GM18499 (cell line): ENCODE data around the gene KCNJ16.

Experiments
- ATAC-seq: cut with Tn5 transposase; IDR thresholded peaks from one replicate; pipeline ENCODE4 v1.9.1; 2021; ENCODE audit warnings: moderate number of reproducible peaks; ENCODE audit not compliant: insufficient read depth, unreplicated experiment

Gene KCNJ16

DNA sequence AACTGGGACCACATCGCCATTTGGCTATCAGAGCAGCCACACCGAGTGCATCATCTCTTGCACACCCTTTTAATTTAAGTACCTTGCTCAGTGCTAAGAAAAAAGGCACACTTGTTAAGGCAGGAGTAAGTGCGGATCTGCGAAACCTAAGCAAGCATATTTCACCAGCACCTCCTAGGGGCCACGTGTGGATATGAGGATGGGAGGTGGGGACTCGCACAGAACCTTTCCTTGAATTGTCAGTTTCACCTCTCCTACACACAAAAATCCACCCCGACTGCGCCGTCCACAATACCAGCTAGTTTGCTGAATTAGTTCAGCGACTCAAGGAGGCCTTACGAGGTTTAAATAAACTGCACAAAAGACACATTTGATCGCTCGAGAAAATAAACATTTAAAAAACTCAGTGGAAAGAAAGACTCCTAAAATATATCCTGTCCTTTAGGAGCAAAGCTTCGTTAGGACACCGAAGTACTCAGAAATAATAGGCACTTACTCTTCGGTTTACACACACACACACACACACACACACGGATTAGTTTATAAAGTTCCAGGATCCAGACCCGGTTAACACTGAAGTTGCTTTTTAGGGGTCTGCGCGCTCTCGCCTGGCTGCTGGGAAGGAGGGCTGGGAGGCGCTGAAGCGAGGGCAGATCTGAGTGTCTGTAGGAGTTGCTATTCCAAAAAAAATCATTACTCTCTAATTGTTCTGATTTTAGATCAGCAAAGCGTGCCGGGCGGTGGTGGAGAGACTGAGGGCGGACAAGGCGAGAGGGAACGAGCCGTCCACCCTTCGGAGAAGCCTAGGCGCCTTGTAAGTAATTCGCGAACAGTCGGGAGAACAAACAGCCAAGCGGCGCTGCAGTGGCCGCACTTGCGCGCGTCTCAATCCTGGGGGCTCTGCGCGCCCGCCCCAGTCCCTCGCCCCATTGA, 93.3 kb downstream of the KCNJ16 start:
- peak; percentile 14 for ATAC-seq

DNA sequence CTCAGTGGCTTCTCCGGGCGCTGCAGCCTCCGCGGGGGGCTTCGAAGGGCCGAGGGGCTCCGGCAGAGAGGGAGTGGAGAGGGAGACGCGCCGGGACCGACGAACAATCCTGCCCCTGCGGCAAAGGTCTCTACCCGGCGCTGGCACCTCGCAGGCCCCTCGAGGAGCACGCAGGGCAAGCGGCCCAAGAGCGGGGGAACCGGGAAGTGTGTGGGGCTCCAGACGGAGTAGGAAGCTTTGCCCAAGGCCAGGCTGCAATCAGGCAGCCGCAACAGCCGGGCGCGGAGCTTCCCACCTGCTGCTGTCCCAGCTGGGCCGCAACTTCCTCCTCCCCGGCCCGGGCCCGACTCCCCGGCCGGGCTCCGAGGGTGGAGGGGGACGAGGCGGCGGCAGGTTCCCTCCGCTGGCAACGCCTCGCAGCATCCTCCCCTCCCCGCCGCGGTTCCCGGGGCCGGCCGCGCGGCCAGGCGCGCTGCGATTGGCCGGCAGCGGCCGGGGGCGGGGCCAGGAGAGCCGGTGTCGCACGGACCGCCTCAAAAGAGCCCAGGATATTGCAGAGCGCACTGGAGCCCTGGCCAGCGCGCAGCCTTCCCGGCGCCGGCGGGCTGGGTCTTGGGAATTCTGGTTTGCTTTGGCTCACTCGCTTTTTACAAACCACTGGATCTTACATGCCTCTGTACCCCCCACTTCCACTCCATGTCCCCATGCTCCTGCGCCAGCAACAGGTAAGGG, 94.1 kb downstream of the KCNJ16 start, which contains the start of gene KCNJ2:
TSS of gene KCNJ2 (plus strand) at position 556 of the 732 bp plus-strand sequence. CDS start 5,508 bp downstream, outside the sequence.
- peak; percentile 59 for ATAC-seq

DNA sequence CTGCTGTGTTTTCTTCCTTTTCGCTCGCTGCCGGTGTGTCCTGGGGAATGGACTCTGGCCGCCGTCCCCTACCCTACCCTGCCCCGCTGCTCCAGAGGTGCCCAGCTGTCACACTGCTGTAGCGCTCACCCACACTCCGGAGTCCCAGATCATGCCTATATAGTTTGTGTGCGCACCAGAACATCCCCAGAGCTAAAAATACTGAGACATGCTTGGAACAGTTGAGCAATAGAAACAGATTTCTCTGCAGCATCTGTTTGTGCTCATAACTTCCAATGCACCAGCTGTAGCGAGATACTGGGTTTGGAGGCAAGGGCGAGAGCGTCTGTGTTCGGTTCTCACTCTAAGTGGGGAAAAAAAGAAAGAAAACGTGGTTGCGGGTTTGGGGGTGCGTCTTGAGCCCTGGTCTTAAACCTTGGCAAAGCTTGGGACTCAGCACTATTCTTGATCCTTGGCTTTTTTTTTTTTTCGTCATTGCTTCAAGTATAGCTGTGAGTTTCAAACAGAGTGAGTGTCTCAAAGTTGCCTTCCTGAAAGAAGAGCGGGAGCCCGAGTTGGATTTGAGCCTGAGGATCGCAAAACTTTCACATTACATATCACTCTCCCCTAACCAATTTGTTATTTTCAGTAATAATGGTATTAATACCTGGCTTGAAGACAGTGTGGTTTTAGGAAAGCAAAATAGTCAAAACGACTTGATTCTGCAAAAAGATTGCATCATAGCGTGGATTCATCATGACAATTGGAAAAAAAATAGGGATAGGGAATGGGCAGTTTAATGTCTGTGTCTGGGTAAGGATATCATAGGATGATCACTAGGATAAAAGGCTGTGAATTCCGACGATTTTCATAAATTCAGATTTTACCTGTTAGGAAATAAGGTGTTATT, 94.9 kb downstream of the KCNJ16 start:
- no peak for ATAC-seq

DNA sequence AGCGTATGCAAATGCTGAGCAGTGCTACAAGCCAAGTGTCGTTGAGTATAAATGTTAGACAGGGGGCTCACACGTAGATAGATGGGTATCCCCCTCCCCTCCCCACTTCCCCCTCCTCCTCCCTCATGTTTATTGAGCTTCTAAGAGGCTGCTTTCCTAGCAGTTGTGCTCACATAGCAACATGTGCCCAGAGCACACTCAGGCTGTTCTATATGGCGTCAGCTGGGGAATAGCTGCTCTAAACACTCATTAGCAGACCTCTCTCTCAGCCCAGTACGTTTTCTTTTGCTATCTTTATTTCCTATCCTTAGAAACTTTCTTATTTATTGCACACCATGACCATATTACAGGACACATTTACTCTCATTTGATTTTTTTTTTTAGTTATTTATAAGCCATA, 96.1 kb downstream of the KCNJ16 start:
- no peak for ATAC-seq

DNA sequence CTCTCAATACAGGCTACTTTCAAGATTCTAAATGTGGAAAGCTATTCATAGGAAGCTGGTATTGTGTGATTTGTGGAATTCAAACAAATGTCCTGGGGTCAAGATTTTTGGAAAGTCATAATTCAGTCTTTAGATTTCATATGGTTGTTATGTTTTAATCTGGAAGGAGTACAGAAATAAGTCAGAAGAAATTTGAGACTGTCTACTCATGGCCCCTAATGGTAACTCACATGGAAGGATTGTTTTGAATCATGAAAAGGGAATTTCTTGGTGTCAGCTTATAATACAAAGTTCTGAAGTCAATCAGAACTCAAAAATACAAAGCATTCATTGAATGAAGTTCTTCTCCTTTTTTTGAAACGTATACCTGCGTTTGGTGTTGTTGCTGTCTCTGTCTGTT, 97.4 kb downstream of the KCNJ16 start:
- no peak for ATAC-seq

DNA sequence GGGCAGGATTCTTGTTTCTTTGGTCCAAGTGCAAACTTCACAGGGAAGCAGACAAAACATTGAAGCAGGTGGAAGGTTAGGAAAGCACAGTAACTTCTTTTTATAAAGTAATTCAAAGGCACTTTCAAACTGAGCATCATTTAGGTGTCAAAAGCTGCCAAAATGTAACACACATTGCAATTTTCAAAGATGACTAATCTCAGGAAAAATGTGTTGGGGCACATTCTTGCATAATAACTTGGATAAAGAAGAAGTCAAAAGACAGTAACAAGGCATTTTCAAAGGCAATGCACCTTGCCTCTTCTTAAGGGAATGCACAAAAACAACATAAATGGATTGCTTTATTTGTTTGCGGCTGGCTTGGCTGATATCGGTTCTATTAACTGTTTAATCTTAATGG, 97.9 kb downstream of the KCNJ16 start:
- ATAC-seq: no peak

DNA sequence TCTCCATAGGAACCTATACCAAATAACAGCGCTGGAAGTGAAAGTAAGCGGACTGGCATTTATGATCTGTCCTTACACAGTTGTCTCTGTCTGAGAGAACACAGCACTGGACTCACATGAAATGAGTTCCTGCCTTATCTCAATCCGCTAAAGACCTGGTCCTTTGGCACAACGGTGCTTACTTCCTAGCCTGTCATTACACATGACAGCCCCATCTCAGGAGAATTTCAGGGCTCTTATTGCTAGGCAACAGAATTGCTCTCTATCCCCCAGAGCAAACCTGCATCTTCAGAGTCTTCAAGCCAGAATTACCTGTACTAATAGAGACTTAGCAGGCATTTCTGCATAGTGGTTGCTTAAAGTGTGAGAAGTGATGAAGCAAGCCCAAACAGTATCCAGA, 98.7 kb downstream of the KCNJ16 start:
- no peak for ATAC-seq

DNA sequence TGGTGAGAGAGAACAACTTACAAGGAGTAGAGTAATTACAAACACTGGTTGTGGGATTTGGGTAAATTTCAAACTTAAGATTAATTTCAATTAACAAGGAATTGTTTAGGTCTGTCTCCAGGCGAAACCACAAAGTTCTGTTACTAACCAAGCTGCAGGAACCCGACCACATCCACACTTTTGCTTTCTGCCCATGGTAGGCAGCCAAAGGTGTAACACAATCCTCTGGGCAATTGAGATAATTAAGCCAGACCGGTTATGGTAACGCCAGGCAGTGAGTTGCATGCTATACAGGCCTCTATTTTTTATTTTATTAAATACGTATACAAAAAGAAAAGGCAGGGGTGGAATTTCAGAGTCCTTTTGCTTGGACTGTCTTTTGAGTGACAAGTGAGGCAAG, 106.4 kb downstream of the KCNJ16 start:
- ATAC-seq: no peak

DNA sequence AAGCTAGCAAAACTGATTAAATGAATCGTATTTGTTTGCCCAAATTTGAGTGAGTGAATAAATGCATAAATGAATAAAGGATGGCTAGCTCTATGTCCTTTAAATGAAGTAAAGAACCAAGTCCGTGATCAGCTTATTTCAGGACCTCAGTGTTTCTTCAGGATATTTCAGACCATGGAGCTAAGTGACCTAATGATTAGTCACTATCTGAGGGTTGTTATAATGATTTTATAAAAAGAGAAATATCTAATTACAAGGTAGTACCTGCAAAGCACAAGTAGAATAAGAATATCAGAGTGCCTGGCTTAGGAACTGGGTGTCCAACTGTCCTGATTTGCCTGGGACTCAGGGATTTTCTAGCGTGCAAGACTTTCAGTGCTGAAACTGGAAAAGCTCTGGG, 106.8 kb downstream of the KCNJ16 start:
- no peak for ATAC-seq

DNA sequence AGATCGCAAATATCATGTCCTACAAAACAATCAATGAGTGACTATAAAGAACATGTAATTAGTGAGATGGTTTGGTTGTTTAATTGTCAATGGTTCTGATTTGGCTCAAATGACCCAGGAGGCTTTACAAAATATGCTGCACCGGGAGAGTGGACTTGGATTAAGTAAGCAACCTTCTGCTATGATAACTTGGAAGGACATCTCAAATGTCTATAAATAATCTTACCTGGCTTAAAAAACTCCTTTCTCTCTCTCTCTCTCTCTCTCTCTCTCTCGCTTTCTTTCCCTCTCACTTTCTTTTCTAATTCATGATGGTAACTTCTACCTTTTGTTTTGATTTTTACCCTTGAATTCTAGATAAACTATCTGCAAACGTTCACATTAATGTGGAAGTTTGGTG, 108.5 kb downstream of the KCNJ16 start:
- ATAC-seq: no peak

DNA sequence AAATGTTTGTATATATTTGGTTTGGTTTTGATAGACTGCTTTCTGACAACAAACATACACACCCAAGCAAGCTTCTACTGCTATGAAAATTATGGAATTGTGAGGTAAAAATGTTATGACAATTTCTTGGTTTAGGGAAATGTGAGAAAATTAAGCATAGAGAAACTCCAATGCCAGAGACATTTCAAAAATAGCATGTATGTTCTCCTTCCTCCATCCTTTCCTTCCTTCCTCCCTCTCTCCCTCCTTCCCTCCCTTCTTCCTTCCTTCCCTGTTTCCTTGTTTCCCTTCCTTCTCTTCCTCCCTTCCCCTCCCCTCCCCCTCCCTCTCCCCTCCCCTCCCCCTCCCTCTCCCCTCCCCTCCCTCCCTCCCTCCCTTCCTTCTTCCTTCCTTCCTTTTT, 109.2 kb downstream of the KCNJ16 start:
- no peak for ATAC-seq

DNA sequence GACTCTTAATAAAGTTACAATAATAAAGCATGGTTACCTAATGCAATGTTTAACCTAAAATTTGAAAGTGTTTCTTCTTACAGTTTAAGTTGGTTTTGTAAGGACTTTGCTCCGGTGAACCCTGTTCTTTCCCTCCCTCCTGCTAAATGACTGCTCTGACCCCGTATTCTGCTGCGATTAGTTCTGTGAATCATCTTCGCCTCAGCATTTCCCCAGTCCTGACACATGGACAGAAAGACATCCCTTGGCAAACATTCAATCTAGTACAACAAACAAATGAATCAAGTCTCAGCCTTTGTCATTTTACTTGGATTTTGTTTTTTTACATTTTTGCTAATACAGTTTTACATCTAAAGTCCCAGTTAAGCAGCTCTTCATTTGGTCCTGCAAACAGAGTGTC, 109.7 kb downstream of the KCNJ16 start:
- no peak for ATAC-seq
